SIG-M5 treated with dmso at 0.1 percent for 504 hours (cell line): ENCODE results near the gene STAT6.

Source experiments
- DNase-seq: peaks from one replicate; lab custom pipeline; 2025; ENCODE audit not compliant: unreplicated experiment; lab: John Stamatoyannopoulos, UW

The STAT6 gene

DNA sequence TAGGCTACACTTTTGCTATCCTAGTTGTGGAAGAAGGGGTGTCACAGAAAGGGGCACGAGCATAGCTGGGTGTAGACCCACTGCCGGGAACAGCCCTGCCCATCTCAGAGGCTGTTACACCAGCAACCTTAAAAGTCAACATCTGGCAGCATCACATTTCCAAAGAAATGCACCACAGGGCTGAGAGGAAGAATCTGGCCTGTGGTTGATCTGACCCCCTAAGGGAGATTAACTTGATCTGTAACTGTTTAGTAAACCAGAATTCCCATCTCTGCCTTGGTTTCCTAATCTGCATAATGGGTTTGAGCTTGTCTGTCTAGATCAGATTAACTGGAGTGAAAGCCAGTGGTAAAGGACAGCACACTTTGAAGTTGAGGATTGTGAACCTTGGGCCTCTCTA, 34.9 kb upstream of the STAT6 start:
- DNase-seq = no peak

- no peak for DNase-seq
Measured at GRCh38 chr12:57145460-57146059, 34.4 kb upstream of the STAT6 start.

DNA sequence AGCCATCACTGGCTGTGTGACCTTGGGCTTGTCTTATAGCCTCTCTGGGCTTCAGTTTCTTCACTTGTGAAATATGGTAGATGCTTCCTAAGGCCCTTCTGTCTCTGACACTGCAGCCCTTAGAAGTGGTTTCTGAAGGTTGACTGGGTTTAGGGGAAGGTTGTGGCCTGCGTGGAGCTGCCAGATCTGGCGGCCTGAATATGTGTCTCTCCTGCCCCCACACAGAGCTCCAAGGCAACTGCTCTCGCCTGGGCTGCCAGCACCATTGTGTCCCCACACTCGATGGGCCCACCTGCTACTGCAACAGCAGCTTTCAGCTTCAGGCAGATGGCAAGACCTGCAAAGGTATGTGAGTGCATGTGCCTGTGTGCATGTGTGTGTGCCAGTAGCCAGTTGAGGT, 32.3 kb upstream of the STAT6 start:
- no peak for DNase-seq

- no peak for DNase-seq
Measured at GRCh38 chr12:57142727-57143126, 31.6 kb upstream of the STAT6 start.

- no peak for DNase-seq
Measured at GRCh38 chr12:57142121-57142520, 31.0 kb upstream of the STAT6 start.

DNA sequence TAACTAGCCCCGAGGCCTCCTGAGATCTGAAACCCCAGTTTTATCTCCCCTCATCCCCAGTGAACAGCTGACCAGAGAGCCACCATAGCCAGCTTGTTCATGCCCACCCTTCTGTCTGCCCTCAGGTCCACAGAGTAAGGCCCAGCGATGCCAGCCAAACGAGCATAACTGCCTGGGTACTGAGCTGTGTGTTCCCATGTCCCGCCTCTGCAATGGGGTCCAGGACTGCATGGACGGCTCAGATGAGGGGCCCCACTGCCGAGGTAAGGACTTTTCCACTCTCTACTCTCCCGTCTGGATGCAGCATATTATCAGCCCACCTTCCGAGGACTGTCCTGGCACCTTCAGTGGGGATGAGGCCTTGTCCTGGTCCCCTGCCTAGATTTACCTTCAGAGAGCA, 30.1 kb upstream of the STAT6 start:
- no peak for DNase-seq

GRCh38 chr12:57139796-57140649, 28.9 kb upstream of the STAT6 start:
- DNase-seq = peak; percentile 52

- DNase-seq = peak; percentile 68
Measured at GRCh38 chr12:57138526-57139272, 27.5 kb upstream of the STAT6 start.

DNA sequence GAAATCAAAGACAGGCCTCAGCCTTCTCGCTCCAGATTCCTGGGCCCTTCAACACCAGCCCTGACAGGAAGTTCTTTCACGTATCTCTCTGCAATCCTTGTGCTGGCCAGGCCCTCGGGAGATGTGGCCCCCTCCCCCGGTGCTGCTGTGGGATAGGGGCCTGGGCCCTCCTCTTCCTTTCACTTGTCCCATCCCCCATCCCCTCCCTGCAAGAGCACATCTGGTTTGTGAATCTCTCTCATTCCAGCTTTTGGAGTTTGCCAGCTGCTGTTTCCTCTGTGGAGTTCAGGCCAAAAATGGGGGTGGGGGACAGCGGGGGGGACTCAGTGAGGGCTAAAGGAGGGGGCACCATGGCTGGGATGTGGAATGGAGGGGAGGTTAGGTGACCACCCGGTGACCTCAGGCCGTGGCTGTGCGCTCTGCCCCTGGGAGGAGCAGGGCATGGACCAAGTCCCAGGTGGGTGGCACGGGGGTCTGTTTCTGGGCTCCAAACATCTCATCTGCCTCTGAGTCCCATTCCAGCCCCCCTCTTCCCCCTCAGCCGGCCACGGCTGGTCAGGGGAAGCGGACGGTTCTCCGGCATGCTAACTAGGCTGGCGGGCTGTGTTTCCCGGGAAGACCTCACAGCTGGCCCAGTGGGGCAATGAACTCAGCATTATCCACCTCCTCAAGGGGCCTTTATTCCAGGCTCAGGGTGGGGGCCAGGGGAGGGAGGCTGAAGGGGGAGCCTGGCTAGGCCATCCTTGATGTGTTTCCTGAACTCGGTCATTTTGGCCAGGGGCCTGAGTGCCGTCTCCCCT, 24.6 kb upstream of the STAT6 start:
- no peak for DNase-seq

- DNase-seq = no peak
Measured at GRCh38 chr12:57134949-57135348, 23.8 kb upstream of the STAT6 start.

- no peak for DNase-seq
Measured at GRCh38 chr12:57133916-57134315, 22.8 kb upstream of the STAT6 start.

DNA sequence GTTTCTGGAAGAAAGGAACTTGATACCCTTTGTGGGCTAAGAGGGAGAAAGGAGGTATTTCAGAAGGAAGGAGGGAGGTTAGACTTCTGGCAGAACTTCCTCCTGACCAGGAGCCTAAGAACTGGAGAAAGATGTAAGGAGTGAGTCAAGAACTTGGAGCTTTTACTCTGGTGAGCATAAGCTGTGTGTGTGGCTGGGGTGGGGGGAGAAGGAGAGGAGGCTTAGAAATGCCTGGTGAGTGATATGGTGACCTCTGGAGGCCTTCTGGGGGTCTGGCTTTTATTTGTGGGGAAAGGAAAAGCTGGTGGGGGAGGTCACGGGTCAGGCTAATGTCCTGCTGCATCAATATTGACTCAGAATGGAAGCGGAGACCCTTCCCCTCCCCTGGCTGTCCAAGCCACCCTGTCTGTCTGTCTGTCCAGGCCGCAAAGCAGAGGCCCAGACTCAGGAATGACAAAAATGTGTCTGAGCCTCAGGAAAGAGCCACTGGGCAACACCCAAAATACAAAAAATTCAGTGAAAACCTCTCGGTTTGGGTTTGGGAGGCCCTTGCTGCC, 21.9 kb upstream of the STAT6 start:
- no peak for DNase-seq

GRCh38 chr12:57131896-57132744, 21.0 kb upstream of the STAT6 start:
- DNase-seq = no peak

GRCh38 chr12:57130941-57131340, 19.8 kb upstream of the STAT6 start:
- no peak for DNase-seq

- peak; percentile 85 for DNase-seq
Measured at GRCh38 chr12:57129889-57130288, 18.7 kb upstream of the STAT6 start.

- DNase-seq = no peak
Measured at GRCh38 chr12:57129321-57129842, 18.2 kb upstream of the STAT6 start.

DNA sequence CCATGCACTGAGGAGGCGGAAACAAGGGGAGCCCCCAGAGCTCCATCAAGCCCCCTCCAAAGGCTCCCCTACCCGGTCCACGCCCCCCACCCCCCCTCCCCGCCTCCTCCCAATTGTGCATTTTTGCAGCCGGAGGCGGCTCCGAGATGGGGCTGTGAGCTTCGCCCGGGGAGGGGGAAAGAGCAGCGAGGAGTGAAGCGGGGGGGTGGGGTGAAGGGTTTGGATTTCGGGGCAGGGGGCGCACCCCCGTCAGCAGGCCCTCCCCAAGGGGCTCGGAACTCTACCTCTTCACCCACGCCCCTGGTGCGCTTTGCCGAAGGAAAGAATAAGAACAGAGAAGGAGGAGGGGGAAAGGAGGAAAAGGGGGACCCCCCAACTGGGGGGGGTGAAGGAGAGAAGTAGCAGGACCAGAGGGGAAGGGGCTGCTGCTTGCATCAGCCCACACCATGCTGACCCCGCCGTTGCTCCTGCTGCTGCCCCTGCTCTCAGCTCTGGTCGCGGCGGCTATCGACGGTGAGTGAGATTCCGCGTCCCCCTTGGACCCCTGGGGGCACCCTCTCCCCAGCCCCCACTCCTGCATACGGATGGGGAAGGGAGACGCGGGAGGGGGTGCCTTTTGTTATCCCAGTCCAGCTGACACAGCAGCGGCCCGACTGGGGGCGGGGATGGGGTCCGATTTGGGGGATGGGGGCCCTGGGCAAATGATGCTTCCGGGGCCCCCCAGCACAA, 17.5 kb upstream of the STAT6 start:
- DNase-seq = no peak

DNA sequence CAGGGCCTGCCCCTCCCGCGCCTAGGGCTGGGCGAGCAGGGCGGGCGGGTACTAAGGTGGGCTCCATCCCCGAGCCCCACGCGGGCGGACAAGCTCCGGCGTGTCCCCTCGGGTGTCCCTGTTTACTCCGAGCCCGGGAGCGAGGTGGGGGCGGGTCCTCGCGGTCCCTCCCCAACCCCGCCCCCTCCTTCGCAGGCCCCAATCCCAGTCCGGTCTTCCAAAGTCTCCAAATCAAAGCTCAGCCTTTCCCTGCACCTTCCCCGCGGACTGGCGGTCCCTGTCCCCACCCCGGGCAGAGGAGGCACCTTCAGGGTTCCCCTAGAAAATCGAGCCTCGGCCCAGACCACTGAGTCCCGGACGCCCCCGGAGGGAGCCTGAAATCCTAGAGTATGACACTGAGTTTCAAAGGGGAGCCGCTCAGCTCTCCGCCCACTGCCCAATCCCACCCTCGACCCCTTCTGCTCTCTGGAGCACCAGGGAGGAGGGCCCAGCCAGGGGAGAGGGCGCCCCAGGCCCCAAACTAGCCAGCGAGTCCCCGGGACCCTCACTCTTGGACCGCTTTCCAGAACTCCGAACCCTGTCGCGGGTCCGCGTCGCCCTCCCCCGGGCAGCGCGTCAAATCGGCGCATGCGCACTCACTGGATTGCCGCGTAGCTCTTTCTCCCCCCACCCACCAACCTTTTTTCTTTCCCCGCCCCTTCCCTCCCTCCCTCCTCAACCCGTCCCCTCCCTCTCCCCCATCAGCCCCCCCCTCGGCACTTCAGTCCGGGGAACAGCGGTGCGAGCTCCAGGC, 16.8 kb upstream of the STAT6 start, which contains the start of gene LRP1:
Gene LRP1 (plus strand): TSS at position 758 of the 793 bp plus-strand sequence. CDS start 482 bp downstream, outside the sequence.
- peak; percentile 31 for DNase-seq
